SK-N-SH treated with all-trans-retinoic acid at 6 μM for 48 hours (cell line): ENCODE measurements around the gene ENPP3.

ENCODE experiments used
- ATAC-seq: fragments of 200-7000 bp; cut with Tn5 transposase; 3 replicates; pipeline ENCODE4 v1.9.1; 2020; ENCODE audit warnings: mild to moderate bottlenecking, moderate library complexity
- ARNTL ChIP-seq: fragments of 450-650 bp; formaldehyde crosslinking; IDR thresholded peaks from 2 replicates; pipeline ENCODE4 v1.5.0; 2020; ENCODE audit warnings: low read depth, mild to moderate bottlenecking, moderate library complexity, borderline replicate concordance
- BACH2 ChIP-seq: fragments of 250-450 bp; sonication (Bioruptor Pico); IDR thresholded peaks from 2 replicates; pipeline ENCODE4 v1.9.0; 2021; ENCODE audit warnings: mild to moderate bottlenecking, borderline replicate concordance
- CREB5 ChIP-seq: fragments of 250-450 bp; sonication (Bioruptor Pico); IDR thresholded peaks from 2 replicates; pipeline ENCODE4 v1.5.1; 2020; ENCODE audit warnings: low read depth, mild to moderate bottlenecking, moderate library complexity
- CSDC2 ChIP-seq: fragments of 250-450 bp; sonication (Bioruptor Pico); IDR thresholded peaks from 2 replicates; pipeline ENCODE4 v1.5.0; 2020; ENCODE audit warnings: mild to moderate bottlenecking, moderate library complexity
- CSRNP3 ChIP-seq: fragments of 250-450 bp; sonication (Bioruptor Pico); IDR thresholded peaks from 2 replicates; pipeline ENCODE4 v1.5.1; 2021; ENCODE audit warnings: mild to moderate bottlenecking, moderate library complexity
- ESRRG ChIP-seq: fragments of 250-450 bp; sonication (Bioruptor Pico); IDR thresholded peaks from 2 replicates; pipeline ENCODE4 v1.6.1; 2021; ENCODE audit warnings: mild to moderate bottlenecking
- GLIS3 ChIP-seq: fragments of 250-450 bp; sonication (Bioruptor Pico); IDR thresholded peaks from 2 replicates; pipeline ENCODE4 v1.5.0; 2020; ENCODE audit warnings: mild to moderate bottlenecking, moderate library complexity
- ISL1 ChIP-seq: fragments of 250-450 bp; sonication (Bioruptor Pico); IDR thresholded peaks from 2 replicates; pipeline ENCODE4 v2.1.2; 2022; ENCODE audit warnings: mild to moderate bottlenecking, moderate library complexity
- OSR1 ChIP-seq: fragments of 250-450 bp; sonication (Bioruptor Pico); IDR thresholded peaks from 2 replicates; pipeline ENCODE4 v1.8.0; 2022; ENCODE audit warnings: moderate library complexity, mild to moderate bottlenecking, inconsistent platforms
- PATZ1 ChIP-seq: fragments of 250-450 bp; sonication (Bioruptor Pico); IDR thresholded peaks from 2 replicates; pipeline ENCODE4 v1.8.0; 2020; ENCODE audit warnings: mild to moderate bottlenecking, moderate library complexity, borderline replicate concordance
- POU6F1 ChIP-seq: fragments of 250-450 bp; sonication (Bioruptor Pico); IDR thresholded peaks from 2 replicates; pipeline ENCODE4 v1.8.0; 2021; ENCODE audit warnings: low read depth, mild to moderate bottlenecking, moderate library complexity, borderline replicate concordance
- PPARA ChIP-seq: fragments of 250-450 bp; sonication (Bioruptor Pico); IDR thresholded peaks from 2 replicates; pipeline ENCODE4 v1.5.0; 2020; ENCODE audit warnings: mild to moderate bottlenecking, borderline replicate concordance
- RARB ChIP-seq: fragments of 250-450 bp; sonication (Bioruptor Pico); IDR thresholded peaks from 2 replicates; pipeline ENCODE4 v1.8.0; 2021; ENCODE audit warnings: mild to moderate bottlenecking, moderate library complexity
- SNAI2 ChIP-seq: fragments of 250-450 bp; sonication (Bioruptor Pico); IDR thresholded peaks from 2 replicates; pipeline ENCODE4 v1.5.0; 2020; ENCODE audit warnings: mild to moderate bottlenecking, moderate library complexity
- TCF4 ChIP-seq: fragments of 250-450 bp; sonication (Bioruptor Pico); IDR thresholded peaks from 2 replicates; pipeline ENCODE4 v1.8.0; 2021; ENCODE audit warnings: mild to moderate bottlenecking, moderate library complexity, borderline replicate concordance
- TOX ChIP-seq: fragments of 250-450 bp; sonication (Bioruptor Pico); IDR thresholded peaks from 2 replicates; pipeline ENCODE4 v1.8.0; 2021; ENCODE audit warnings: mild to moderate bottlenecking, moderate library complexity, borderline replicate concordance
- ZC3H10 ChIP-seq: fragments of 250-450 bp; sonication (Bioruptor Pico); IDR thresholded peaks from 2 replicates; pipeline ENCODE4 v1.5.1; 2021; ENCODE audit warnings: mild to moderate bottlenecking, moderate library complexity
- ZFP3 ChIP-seq: fragments of 250-450 bp; sonication (Bioruptor Pico); IDR thresholded peaks from 2 replicates; pipeline ENCODE4 v1.5.0; 2020; ENCODE audit warnings: mild to moderate bottlenecking, moderate library complexity
- ZFP30 ChIP-seq: fragments of 450-650 bp; formaldehyde crosslinking; IDR thresholded peaks from 2 replicates; pipeline ENCODE4 v1.5.0; 2022; ENCODE audit warnings: mild to moderate bottlenecking, moderate library complexity
- ZNF565 ChIP-seq: fragments of 450-650 bp; formaldehyde crosslinking; conservative IDR thresholded peaks from 2 replicates; pipeline ENCODE4 v1.5.0; 2020; ENCODE audit warnings: low read depth, mild to moderate bottlenecking, moderate library complexity
- ZNF8 ChIP-seq: fragments of 450-650 bp; formaldehyde crosslinking; IDR thresholded peaks from 2 replicates; pipeline ENCODE4 v1.5.0; 2020; ENCODE audit warnings: mild to moderate bottlenecking, moderate library complexity

Gene ENPP3

GRCh38 chr6:131680868-131681267, 43.8 kb downstream of the ENPP3 start:
- TF ChIP-seq CSDC2 (no peak), ZNF565 (CRISPR knock-in tag) (no peak), ZNF8 (no peak), ARNTL (no peak), TOX (CRISPR knock-in tag) (no peak), GLIS3 (CRISPR knock-in tag) (no peak), TCF4 (CRISPR knock-in tag) (no peak)
- ATAC-seq, result no peak

GRCh38 chr6:131681585-131681984, 44.5 kb downstream of the ENPP3 start:
- ATAC-seq, result no peak
- no peak for TF ChIP-seq CSDC2
- TF ChIP-seq ISL1 (CRISPR knock-in tag), result no peak
- no peak for TF ChIP-seq ZFP30 (CRISPR knock-in tag)
- no peak for TF ChIP-seq SNAI2 (CRISPR knock-in tag)
- no peak for TF ChIP-seq PATZ1 (CRISPR knock-in tag)
- no peak for TF ChIP-seq ESRRG (CRISPR knock-in tag)
- no peak for TF ChIP-seq ZNF8
- no peak for TF ChIP-seq ZNF565 (CRISPR knock-in tag)
- no peak for TF ChIP-seq PPARA (CRISPR knock-in tag)
- no peak for TF ChIP-seq BACH2 (CRISPR knock-in tag)
- no peak for TF ChIP-seq ZFP3
- no peak for TF ChIP-seq CREB5 (CRISPR knock-in tag)
- TF ChIP-seq TCF4 (CRISPR knock-in tag), result no peak
- TF ChIP-seq GLIS3 (CRISPR knock-in tag), result no peak
- TF ChIP-seq POU6F1 (CRISPR knock-in tag), result no peak
- no peak for TF ChIP-seq RARB (CRISPR knock-in tag)

- TF ChIP-seq SNAI2 (CRISPR knock-in tag) (no peak), ZFP3 (no peak), PATZ1 (CRISPR knock-in tag) (no peak), CSDC2 (no peak), CREB5 (CRISPR knock-in tag) (no peak), ZFP30 (CRISPR knock-in tag) (no peak), TCF4 (CRISPR knock-in tag) (no peak), OSR1 (CRISPR knock-in tag) (no peak), GLIS3 (CRISPR knock-in tag) (no peak), ISL1 (CRISPR knock-in tag) (no peak), BACH2 (CRISPR knock-in tag) (no peak), RARB (CRISPR knock-in tag) (no peak)
- ATAC-seq, result no peak
Measured at GRCh38 chr6:131682442-131682841, 45.3 kb downstream of the ENPP3 start.

GRCh38 chr6:131683479-131683878, 46.4 kb downstream of the ENPP3 start:
- no peak for ATAC-seq
- TF ChIP-seq CREB5 (CRISPR knock-in tag) (no peak), GLIS3 (CRISPR knock-in tag) (no peak), PATZ1 (CRISPR knock-in tag) (no peak), TOX (CRISPR knock-in tag) (no peak), RARB (CRISPR knock-in tag) (no peak), ESRRG (CRISPR knock-in tag) (no peak), ISL1 (CRISPR knock-in tag) (no peak), BACH2 (CRISPR knock-in tag) (no peak), ZC3H10 (CRISPR knock-in tag) (no peak), ZFP3 (no peak), ZNF8 (no peak), CSRNP3 (CRISPR knock-in tag) (no peak), TCF4 (CRISPR knock-in tag) (no peak)
